Stomach (tissue), 9 donors: ENCODE results near the gene NUAK1. TPM values are rescaled to one million over a fixed set of nuclear protein-coding genes. Genes with fewer than 3 reads are reported as not detected.

Source experiments
- DNase-seq, 2 donors: peaks; one replicate each; pipeline versions ENCODE4 v3.0.0 to v3.0.0-alpha.2; 2013 to 2019
- H3K27ac ChIP-seq, 5 donors: fragments of 200-600 bp in 4 of 5; sonication (generic) in 4 of 5; one replicate each; pipeline ENCODE4 v1.5.1; 2013 to 2019; ENCODE audit warnings: mild to moderate bottlenecking in 1 of 5, moderate library complexity in 1 of 5
- H3K27me3 ChIP-seq, 3 donors: fragments of 200-600 bp; sonication (generic); one replicate each; pipeline ENCODE4 v1.5.1; 2017 to 2019; ENCODE audit warnings: mixed run types in 1 of 3
- H3K36me3 ChIP-seq, 4 donors: fragments of 200-600 bp; sonication (generic); 1 replicate in 3 of 4; 2 replicates in 1 of 4; pipeline ENCODE4 v1.5.1; 2016 to 2019
- H3K4me1 ChIP-seq, 4 donors: fragments of 200-600 bp; sonication (generic); one replicate each; pipeline ENCODE4 v1.5.1; 2016 to 2019
- H3K4me3 ChIP-seq, 4 donors: fragments of 200-600 bp; sonication (generic) in 3 of 4; one replicate each; pipeline ENCODE4 v1.5.1; 2016 to 2019; ENCODE audit warnings: mild to moderate bottlenecking in 1 of 4
- H3K9me3 ChIP-seq, 4 donors: fragments of 200-600 bp; sonication (generic); one replicate each; pipeline ENCODE4 v1.5.1; 2016 to 2019
- CTCF ChIP-seq, 7 experiments: fragments of 450-650 bp in 4 of 7; fragments of 200-600 bp in 3 of 7; sonication (generic) in 3 of 7; IDR thresholded peaks; one replicate each; pipeline ENCODE4 v1.5.1; 2016 to 2019; ENCODE audit warnings: antibody characterized with exemption in 7 of 7, control low read depth in 2 of 7, mild to moderate bottlenecking in 1 of 7
- EP300 ChIP-seq: sonication (generic); formaldehyde crosslinking; IDR thresholded peaks from one replicate; pipeline ENCODE4 v1.6.1; 2017; ENCODE audit warnings: antibody characterized with exemption
- POLR2A ChIP-seq, 4 donors: fragments of 450-650 bp; IDR thresholded peaks; one replicate each; pipeline ENCODE4 v1.6.1; 2016; ENCODE audit warnings: antibody characterized with exemption in 4 of 4, control low read depth in 2 of 4, mild to moderate bottlenecking in 1 of 4, moderate library complexity in 1 of 4
- POLR2AphosphoS5 ChIP-seq, 3 donors: sonication (generic); formaldehyde crosslinking; IDR thresholded peaks; one replicate each; pipeline ENCODE4 v1.6.1; 2016; ENCODE audit warnings: antibody characterized with exemption in 3 of 3
- WGBS, 5 donors: extraction: QIAGEN DNeasy Blood & Tissue Kit in 3 of 5; methylation state at CpG; one replicate each; pipeline versions ENCODE4 v1.1.5 to v1.1.7; 2013 to 2018; 5-methylcytosine and 5-hydroxymethylcytosine counted together
- intact Hi-C: fragments of 100-400 bp; cut with DNase I; formaldehyde crosslinking; loops from one replicate; pipeline ENCODE4 v1.15.1; 2023; ENCODE audit warnings: low total_unique reads
- polyA plus RNA-seq, 3 donors: library from polyadenylated mRNA; stranded (reverse); fragments of 200-250 nt; gene quantifications; one replicate each; pipeline ENCODE4 v1.2.3, GENCODE V29; 2013
- total RNA-seq, 5 donors: library from RNA; depleted of rRNA; stranded (reverse); fragments of >200 nt; gene quantifications; one replicate each; pipeline versions ENCODE4 v1.1.0 to v1.2.3, GENCODE V29; 2014 to 2016
- donor health status: healthy with polysubstance abuse.
- donor health status: Bipolar disorder and iron deficiency.
- donor health status: healthy.

The NUAK1 gene
- total and polyA plus RNA-seq, 8 donors = 0.58 to 79.0 (median 4.3) TPM

GRCh38 chr12:106141003-106141402, 2.2 kb upstream of the NUAK1 start:
- Histone ChIP-seq H3K4me3 (peak overlapping the region in 1 of 4 donors; percentile 79), H3K4me1 (peaks cover 35 to 86% (median 59%) of the 10 kb centered on the region in 4 donors), H3K27ac (peak overlapping the region in 1 of 5 donors; percentile 97), H3K36me3 (no peaks in the 10 kb centered on the region), H3K27me3 (peaks cover 0 to 45% (median 12%) of the 10 kb centered on the region in 3 donors), H3K9me3 (no peaks in the 10 kb centered on the region)
- DNase-seq = no peak
- TF ChIP-seq POLR2A (IDR thresholded peaks at IDR 0.05) (no peak), POLR2AphosphoS5 (IDR thresholded peaks at IDR 0.05) (no peak), CTCF (IDR thresholded peaks at IDR 0.05) (no peak), EP300 (no peak)
- intact Hi-C loops = no loop called here

GRCh38 chr12:106140223-106140986, 1.7 kb upstream of the NUAK1 start:
- intact Hi-C loops = no loop called here
- 40 to 67% (median 53%) methylated on average over 15 of the region's 15 CpGs for WGBS, 5 donors
- Histone ChIP-seq H3K36me3 (no peaks in the 10 kb centered on the region), H3K4me3 (peak overlapping the region; percentile 69 to 79 (median 74)), H3K27me3 (peaks cover 0 to 45% (median 12%) of the 10 kb centered on the region in 3 donors), H3K9me3 (no peaks in the 10 kb centered on the region), H3K27ac (peak overlapping the region; percentile 80 to 97 (median 95)), H3K4me1 (peaks cover 35 to 86% (median 57%) of the 10 kb centered on the region in 4 donors)
- peak in 1 of 2 donors; percentile 39 for DNase-seq
- TF ChIP-seq POLR2AphosphoS5 (IDR thresholded peaks at IDR 0.05) = no peak

- Histone ChIP-seq H3K9me3 (no peaks in the 10 kb centered on the region), H3K4me1 (peaks cover 33 to 86% (median 51%) of the 10 kb centered on the region in 4 donors), H3K27ac (peak overlapping the region; percentile 80 to 97 (median 95)), H3K4me3 (peak overlapping the region; percentile 69 to 79 (median 74)), H3K36me3 (no peaks in the 10 kb centered on the region), H3K27me3 (peaks cover 0 to 45% (median 12%) of the 10 kb centered on the region in 3 donors)
- TF ChIP-seq POLR2AphosphoS5 (IDR thresholded peaks at IDR 0.05) (peak in 2 of 3 donors; percentile 46 to 50), POLR2A (IDR thresholded peaks at IDR 0.05) (no peak), CTCF (IDR thresholded peaks at IDR 0.05) (no peak), EP300 (no peak)
- intact Hi-C loops = no loop called here
- peak; percentile 79 to 93 for DNase-seq
- WGBS, 5 donors = 2 to 6% (median 2%) methylated on average over 18 to 66 of the region's 66 CpGs
Observed at GRCh38 chr12:106139422-106140171, 843 bp upstream of the NUAK1 start.

- no peaks in the 10 kb centered on the region for H3K36me3 ChIP-seq
- peak overlapping the region; percentile 80 to 97 (median 95) for H3K27ac ChIP-seq
- DNase-seq = no peak
- H3K27me3 ChIP-seq = peaks cover 0 to 45% (median 12%) of the 10 kb centered on the region in 3 donors
- no peaks in the 10 kb centered on the region for H3K9me3 ChIP-seq
- 1 to 5% (median 2%) methylated on average over 6 to 23 of the region's 23 CpGs for WGBS, 5 donors
- TF ChIP-seq CTCF (IDR thresholded peaks at IDR 0.05) = no peak
- TF ChIP-seq EP300 = no peak
- peak overlapping the region; percentile 69 to 79 (median 74) for H3K4me3 ChIP-seq
- intact Hi-C loops = no loop called here
- H3K4me1 ChIP-seq = peaks cover 33 to 88% (median 56%) of the 10 kb centered on the region in 4 donors
Observed at GRCh38 chr12:106138357-106138632, 459 bp downstream of the NUAK1 start.
